GM18505 (cell line): ENCODE results near the gene GCN1.
"Not testable (repeated sequence)": the region's sequence is repeated elsewhere in the genome, so short reads cannot be mapped to it uniquely, and the experiment has no call there.

ENCODE experiments used
- ATAC-seq: cut with Tn5 transposase; IDR thresholded peaks from one replicate; pipeline ENCODE4 v1.9.1; 2021; ENCODE audit not compliant: unreplicated experiment
- POLR2A ChIP-seq: IDR thresholded peaks from 4 replicates; pipeline ENCODE4 v1.6.1; 2011; ENCODE audit warnings: borderline replicate concordance; ENCODE audit not compliant: insufficient read depth, insufficient read length; ENCODE audit errors: extremely low read depth

GCN1 gene, protein sequence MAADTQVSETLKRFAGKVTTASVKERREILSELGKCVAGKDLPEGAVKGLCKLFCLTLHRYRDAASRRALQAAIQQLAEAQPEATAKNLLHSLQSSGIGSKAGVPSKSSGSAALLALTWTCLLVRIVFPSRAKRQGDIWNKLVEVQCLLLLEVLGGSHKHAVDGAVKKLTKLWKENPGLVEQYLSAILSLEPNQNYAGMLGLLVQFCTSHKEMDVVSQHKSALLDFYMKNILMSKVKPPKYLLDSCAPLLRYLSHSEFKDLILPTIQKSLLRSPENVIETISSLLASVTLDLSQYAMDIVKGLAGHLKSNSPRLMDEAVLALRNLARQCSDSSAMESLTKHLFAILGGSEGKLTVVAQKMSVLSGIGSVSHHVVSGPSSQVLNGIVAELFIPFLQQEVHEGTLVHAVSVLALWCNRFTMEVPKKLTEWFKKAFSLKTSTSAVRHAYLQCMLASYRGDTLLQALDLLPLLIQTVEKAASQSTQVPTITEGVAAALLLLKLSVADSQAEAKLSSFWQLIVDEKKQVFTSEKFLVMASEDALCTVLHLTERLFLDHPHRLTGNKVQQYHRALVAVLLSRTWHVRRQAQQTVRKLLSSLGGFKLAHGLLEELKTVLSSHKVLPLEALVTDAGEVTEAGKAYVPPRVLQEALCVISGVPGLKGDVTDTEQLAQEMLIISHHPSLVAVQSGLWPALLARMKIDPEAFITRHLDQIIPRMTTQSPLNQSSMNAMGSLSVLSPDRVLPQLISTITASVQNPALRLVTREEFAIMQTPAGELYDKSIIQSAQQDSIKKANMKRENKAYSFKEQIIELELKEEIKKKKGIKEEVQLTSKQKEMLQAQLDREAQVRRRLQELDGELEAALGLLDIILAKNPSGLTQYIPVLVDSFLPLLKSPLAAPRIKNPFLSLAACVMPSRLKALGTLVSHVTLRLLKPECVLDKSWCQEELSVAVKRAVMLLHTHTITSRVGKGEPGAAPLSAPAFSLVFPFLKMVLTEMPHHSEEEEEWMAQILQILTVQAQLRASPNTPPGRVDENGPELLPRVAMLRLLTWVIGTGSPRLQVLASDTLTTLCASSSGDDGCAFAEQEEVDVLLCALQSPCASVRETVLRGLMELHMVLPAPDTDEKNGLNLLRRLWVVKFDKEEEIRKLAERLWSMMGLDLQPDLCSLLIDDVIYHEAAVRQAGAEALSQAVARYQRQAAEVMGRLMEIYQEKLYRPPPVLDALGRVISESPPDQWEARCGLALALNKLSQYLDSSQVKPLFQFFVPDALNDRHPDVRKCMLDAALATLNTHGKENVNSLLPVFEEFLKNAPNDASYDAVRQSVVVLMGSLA (N-terminal part only)

DNA sequence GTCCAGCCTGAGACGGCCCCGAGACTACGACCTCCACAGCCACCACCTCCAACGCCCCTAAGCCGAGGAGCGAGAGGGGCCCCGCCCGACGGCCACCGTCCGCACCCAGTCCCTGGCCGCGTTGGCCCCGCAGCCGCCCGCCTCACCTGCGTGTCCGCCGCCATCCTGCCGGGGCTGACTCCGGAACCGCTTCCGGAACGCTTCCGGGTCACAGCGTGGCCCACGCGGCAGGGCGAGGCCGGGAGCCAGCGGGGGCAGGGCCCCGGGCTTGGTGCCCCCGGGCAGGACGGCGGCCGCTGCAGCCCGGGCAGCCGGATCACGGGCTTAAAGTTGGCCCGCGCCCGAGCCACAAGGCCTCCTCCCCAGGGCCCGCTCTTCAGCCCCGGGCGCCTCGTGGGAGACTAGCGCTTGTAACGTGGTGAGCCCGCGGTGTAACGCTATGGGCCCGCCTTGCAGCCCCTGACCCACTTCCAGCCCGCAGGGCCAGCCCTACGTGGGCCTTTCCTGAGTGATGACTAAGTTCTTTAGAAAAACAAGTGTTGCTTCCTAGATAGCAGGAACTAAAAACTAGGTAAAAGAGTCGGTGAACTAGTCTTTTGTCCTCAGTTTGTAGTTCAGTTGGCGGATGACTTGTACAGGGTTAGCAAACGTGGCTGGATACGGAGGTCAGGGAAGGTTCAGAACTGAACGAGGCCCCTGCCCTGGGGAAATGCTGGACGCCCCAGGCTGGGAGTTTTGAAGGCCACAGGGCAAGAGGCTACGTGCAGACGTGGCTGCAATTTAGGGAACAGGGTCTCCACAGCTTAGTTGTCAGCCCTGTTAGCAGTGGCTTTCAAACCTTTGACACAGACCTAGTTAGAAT, at the start of gene GCN1:
TSS of gene GCN1 (minus strand) at position 182 of the 862 bp plus-strand sequence. CDS start at position 164, 18 bp downstream.
- ATAC-seq: peak; percentile 71
- peak; percentile 93 for TF ChIP-seq POLR2A

- no peak for ATAC-seq
Observed at GRCh38 chr12:120242971-120243699, 48.6 kb upstream of the GCN1 start.

DNA sequence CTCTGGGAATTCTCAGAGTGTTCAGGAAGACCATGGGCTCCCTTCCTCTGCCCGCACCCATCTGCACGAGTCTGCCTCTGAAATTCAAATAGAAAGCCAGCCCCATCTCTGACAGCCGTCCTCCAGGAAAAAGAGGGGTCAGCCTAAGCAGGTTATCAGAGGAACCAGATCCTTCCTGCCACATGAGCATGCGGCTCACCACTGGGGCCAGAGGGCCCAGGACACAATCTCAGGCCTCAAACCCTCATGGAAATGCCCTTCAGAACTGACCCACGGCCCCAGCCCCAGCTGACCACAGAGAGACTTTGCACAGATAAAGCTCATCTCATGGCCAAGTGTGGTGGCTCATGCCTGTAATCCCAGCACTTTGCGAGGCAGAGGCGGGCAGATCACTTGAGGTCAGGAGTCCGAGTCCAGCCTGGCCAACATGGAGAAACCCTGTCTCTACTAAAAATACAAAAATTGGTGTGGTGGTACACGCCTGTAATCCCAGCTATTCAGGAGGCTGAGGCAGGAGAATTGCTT, 47.8 kb upstream of the GCN1 start:
- TF ChIP-seq POLR2A: no peak
- ATAC-seq: no peak

More at GRCh38 chr12:120242971-120243699, 48.6 kb upstream of the GCN1 start:
- TF ChIP-seq POLR2A: no peak

DNA sequence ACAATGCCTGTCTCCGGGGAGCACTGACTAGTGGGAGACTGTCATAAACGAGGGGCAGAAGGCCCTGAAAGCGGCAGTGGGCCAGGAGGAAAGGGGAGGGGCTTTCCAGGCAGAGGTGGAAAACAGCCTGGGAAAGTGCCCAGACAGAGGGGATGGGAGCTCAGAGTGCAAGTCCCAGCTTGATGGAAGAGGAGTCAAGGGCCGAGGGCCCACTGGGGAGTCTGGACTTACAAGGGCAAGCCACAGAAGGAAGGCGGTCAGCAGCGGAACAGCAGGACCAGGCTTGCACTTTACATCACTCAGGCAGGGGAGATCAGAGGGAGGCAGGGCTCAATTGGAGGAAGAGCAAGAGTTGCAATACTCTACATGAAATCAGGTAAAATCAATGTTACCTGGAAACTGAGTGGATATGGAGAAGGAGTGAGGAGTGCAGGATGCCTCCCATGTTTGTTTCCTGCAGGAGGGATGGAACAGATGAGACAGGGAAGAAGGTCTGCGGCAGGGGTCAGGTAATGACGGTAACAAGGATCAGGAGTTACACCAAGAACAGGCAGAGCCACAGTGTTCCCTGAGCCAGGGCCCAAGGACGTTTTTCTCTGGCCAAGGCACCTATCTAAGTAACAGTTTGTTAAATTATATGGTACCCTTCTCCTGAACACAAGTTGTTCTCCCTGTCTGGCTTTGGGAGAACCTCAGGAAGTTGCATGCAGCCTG, 47.2 kb upstream of the GCN1 start:
- ATAC-seq: no peak
- no peak for TF ChIP-seq POLR2A

DNA sequence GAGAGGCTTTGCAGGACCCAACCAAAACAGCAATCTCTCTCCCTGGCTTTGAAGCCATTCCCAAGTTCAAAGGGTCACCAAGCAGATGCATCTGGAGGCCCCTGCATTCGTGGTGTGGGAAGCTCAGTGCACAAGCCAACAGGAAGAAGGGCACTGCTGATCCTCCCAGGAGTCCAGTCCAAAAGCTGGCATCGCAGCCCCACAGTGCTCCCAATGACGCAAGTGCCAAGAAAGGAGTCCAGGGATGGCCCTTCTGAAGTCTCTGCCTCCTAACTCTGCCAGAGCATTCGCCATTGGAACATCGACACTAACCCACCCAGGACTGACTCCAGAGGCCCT, 45.9 kb upstream of the GCN1 start:
- no peak for TF ChIP-seq POLR2A
- no peak for ATAC-seq

DNA sequence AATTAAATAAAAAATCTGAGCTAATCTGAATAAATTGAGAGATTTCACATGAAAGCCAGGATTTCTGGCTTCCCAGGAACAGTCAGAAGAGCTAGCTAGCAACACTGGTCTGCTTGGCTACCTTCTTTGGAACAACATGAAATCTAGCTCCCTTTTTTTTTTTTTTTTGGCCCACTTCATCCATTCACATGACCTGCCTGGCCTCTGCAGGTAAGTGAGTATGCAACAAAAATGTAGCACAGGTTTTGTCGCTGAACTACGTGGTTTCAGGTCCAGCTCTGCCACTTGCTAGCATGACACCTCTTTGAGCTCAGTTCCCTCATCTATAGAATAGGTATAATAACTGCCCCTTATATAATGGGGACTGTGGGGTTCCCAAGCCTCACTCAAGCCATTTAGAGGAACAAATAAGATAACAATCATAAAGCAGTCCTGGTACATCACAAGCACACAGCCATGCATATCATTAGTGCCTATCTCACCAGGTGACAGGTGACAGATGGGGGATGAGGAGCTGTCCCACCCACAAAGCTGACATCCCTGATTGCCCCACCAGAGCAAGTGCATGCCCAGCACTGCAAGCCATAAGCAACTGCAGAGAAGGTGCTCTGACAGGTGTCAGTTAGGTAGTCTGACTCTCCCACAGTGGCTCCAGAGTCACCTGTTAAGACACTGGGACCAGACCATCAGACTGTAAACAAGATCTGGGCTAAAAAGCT, 45.4 kb upstream of the GCN1 start:
- no peak for TF ChIP-seq POLR2A
- no peak for ATAC-seq

DNA sequence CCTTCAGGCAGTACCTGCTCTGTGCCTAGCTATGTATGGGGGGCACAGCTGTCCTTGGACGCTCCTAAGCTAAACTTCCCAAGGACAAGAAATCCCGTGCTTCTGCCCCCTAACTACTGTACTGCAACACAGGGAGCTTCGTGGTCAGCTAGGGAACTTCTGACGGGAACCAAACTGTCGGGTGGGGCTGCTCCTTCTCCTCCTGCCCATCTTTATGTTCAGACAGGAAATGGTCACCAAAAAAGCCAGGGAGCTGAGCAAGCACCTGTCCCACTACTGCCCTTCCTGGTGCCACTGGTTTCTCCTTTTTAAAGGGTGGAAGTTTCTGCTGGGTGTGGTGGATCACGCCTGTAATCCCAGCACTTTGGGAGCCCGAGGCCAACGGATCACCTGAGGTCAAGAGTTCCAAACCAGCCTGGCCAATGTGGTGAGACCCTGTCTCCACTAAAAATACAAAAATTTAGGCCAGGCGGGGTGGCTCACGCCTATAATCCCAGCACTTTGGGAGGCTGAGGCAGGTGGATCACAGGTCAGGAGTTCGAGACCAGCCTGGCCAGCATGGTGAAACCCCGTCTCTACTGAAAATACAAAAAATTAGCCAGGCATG, 44.4 kb upstream of the GCN1 start:
- TF ChIP-seq POLR2A: no peak
- no peak for ATAC-seq

DNA sequence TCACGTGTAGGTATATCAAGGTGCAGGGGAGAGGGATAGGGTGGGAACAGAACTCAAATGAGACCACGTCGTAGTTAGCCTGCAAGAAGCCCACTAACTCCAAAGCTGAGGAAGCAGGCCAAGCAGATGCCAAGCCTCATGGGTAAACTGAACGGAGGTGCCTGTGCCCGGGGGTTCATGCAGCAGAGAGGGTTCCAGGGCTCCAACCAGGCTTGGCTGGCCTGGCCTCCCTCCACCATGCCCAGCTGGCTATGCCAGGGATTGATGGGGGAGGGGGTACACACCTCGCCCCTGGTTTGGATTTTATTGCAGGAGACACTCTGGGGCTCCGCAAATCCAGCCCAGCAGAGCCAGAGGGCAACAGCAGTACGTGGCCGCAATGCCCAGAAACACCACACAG, 43.7 kb upstream of the GCN1 start:
- no peak for ATAC-seq

DNA sequence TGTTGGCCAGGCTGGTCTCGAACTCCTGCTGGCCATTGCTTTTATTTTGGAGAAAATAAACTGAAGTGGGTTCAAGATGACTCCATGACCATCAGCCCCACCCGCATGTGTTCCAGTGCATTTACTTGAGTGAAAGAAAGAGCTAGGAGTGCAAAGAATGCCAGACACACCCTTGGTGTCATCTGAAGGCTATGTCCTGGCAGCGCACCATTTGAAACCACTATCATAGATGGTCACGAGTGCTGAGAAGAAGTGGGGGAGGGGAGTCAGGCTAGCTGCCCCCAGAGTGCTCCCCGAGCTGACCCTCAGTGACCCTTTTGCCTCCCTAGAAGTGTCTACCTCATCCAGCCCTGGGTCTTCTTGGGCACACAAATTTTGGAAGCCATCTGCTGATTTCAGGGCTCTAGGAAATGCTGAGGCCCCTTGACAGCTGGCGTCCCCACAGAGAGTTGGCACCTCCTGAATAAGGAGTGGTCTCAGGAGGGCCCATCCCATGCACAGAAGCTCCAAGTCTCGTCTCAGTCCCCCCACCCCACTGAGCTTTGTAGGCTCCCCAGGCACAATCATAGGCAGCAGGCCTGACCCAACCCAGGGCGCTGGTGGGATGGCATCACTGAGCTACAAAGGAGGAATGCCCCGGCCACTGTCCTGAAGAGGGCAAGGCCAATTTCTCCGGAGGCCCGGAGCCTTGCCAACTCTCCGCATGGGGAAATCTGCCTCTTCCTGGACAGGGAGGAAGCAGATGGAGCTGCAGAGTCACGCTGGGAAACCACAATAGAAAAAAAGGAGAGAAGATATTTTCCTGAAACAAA, 43.1 kb upstream of the GCN1 start:
- no peak for ATAC-seq
- TF ChIP-seq POLR2A: no peak

More for the DNA sequence above, 43.7 kb upstream of the GCN1 start:
- no peak for TF ChIP-seq POLR2A

- ATAC-seq: not testable (repeated sequence)
Observed at GRCh38 chr12:120236809-120237208, 42.3 kb upstream of the GCN1 start.
